Iris pigment epithelial cell (primary cell): ENCODE measurements around the gene CYP27B1.
"Not testable (repeated sequence)": the region's sequence is repeated elsewhere in the genome, so short reads cannot be mapped to it uniquely, and the experiment has no call there.

Experiments
- DNase-seq: peaks from one replicate; pipeline ENCODE4 v3.0.0-alpha.2; 2011; ENCODE audit warnings: low read depth

The CYP27B1 gene

GRCh38 chr12:57720606-57721595, 46.0 kb downstream of the CYP27B1 start:
- no peak for DNase-seq

- DNase-seq: no peak
Measured at GRCh38 chr12:57719777-57720605, 46.9 kb downstream of the CYP27B1 start.

GRCh38 chr12:57718641-57719528, 48.0 kb downstream of the CYP27B1 start:
- DNase-seq: no peak

GRCh38 chr12:57717846-57718640, 48.8 kb downstream of the CYP27B1 start:
- no peak for DNase-seq

- DNase-seq: no peak
Measured at GRCh38 chr12:57717131-57717530, 49.7 kb downstream of the CYP27B1 start.

- DNase-seq: no peak
Measured at GRCh38 chr12:57716305-57716704, 50.6 kb downstream of the CYP27B1 start.

- DNase-seq: no peak
Measured at GRCh38 chr12:57715786-57716185, 51.1 kb downstream of the CYP27B1 start.

GRCh38 chr12:57715036-57715748, 51.7 kb downstream of the CYP27B1 start:
- DNase-seq: not testable (repeated sequence)

- DNase-seq: no peak
Measured at GRCh38 chr12:57713209-57713608, 53.7 kb downstream of the CYP27B1 start.

- DNase-seq: no peak
Measured at GRCh38 chr12:57712701-57713100, 54.2 kb downstream of the CYP27B1 start.
